ENCODE results near the gene SLC8A2. TPM values are rescaled to one million over a fixed set of nuclear protein-coding genes. Genes with fewer than 3 reads are reported as not detected.

Gene SLC8A2
- total RNA-seq, 1 experiment from 2014 or later, result 11.3 TPM

DNA sequence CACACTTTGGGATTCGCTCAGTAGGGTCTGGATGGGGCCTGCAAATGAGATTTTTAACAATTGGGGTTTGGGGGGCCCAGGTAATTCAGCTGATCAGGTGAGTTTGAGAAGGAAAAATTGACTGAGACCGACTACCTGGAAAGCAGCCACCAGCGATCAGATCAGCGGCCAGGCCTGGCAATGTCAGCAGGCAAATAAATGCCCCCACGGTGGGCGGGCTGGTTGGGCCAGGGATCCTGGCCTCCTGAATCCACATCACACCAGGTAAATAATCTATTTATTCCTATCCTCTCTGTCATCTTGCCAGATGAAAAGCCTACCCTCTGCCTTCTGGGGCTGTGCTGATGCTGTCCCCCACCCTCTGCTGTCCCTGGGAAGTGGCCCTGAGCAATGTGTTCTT lies 33.8 kb upstream of the SLC8A2 start:
- Mint-ChIP-seq H3K4me1 (peaks cover 3 to 16% of the 10 kb centered on the region in 2 experiments; a peak in 3 of 4 replicates), H3K27me3 (ENCODE audit: low read depth) (no peaks in the 10 kb centered on the region), H3K9me3 (no peaks in the 10 kb centered on the region), H3K27ac (peak overlapping the region in 1 of 3 experiments; percentile 57; a peak in 2 of 7 replicates), H3K4me3 (no peak overlapping the region; a peak in 1 of 5 replicates), H3K36me3 (ENCODE audit: insufficient read depth in 1 of 3, low read depth in 3 of 3) (peaks cover 0 to 16% (median 13%) of the 10 kb centered on the region in 3 experiments; a peak in 5 of 7 replicates)
- no peak overlapping the region for H2AK5ac ChIP-seq (ENCODE audit: insufficient read length, low read length)
- H4K8ac ChIP-seq (replicated peaks; ENCODE audit: insufficient read length, low read depth, low read length), result no peak overlapping the region
- no peak overlapping the region for H3K4me2 ChIP-seq (ENCODE audit: insufficient read depth, insufficient read length, low read length)
- no peak overlapping the region for H2BK120ac ChIP-seq (ENCODE audit: low read depth, low read length, poor library complexity, severe bottlenecking)
- H3K18ac ChIP-seq (ENCODE audit: insufficient read length, low read depth, low read length), result no peak overlapping the region
- no peak overlapping the region for H2BK5ac ChIP-seq (ENCODE audit: insufficient read length, low read length)
- H2BK15ac ChIP-seq (ENCODE audit: low read depth, low read length), result no peak overlapping the region
- H3K4me1 ChIP-seq (ENCODE audit: insufficient read depth, low read length), result no peaks in the 10 kb centered on the region; the same call in 1 of the 2 replicates
- no peak overlapping the region for H3K27ac ChIP-seq (ENCODE audit: insufficient read length, low read depth, low read length)
- H4K5ac ChIP-seq (ENCODE audit: insufficient read length, low read depth, low read length), result no peak overlapping the region
- H3K9me3 ChIP-seq (ENCODE audit: control insufficient read depth, low read depth, low read length), result no peaks in the 10 kb centered on the region
- peaks cover 5% of the 10 kb centered on the region for H3K79me1 ChIP-seq (ENCODE audit: insufficient read depth, low read depth, low read length, poor library complexity, severe bottlenecking)
- no peaks in the 10 kb centered on the region; the same call in 1 of the 2 replicates for H3K79me2 ChIP-seq (ENCODE audit: insufficient read depth, low read length)
- H3K14ac ChIP-seq (ENCODE audit: insufficient read depth, low read length), result no peak overlapping the region
- no peak overlapping the region for H3K9ac ChIP-seq (ENCODE audit: extremely low read depth, insufficient read length, low read length)
- H2AFZ ChIP-seq (ENCODE audit: low read length), result no peak overlapping the region
- DNase-seq, result no peak
- TF ChIP-seq, protein P1, sequence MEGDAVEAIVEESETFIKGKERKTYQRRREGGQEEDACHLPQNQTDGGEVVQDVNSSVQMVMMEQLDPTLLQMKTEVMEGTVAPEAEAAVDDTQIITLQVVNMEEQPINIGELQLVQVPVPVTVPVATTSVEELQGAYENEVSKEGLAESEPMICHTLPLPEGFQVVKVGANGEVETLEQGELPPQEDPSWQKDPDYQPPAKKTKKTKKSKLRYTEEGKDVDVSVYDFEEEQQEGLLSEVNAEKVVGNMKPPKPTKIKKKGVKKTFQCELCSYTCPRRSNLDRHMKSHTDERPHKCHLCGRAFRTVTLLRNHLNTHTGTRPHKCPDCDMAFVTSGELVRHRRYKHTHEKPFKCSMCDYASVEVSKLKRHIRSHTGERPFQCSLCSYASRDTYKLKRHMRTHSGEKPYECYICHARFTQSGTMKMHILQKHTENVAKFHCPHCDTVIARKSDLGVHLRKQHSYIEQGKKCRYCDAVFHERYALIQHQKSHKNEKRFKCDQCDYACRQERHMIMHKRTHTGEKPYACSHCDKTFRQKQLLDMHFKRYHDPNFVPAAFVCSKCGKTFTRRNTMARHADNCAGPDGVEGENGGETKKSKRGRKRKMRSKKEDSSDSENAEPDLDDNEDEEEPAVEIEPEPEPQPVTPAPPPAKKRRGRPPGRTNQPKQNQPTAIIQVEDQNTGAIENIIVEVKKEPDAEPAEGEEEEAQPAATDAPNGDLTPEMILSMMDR (conservative IDR thresholded peaks at IDR 0.05), result no peak
- no peak overlapping the region for H3K56ac ChIP-seq (ENCODE audit: insufficient read length, low read depth, low read length)
- no peaks in the 10 kb centered on the region for H3K27me3 ChIP-seq (ENCODE audit: insufficient read depth, low read length)
- no peak overlapping the region for H2BK20ac ChIP-seq (ENCODE audit: low read depth, low read length, poor library complexity, severe bottlenecking)
- H2BK12ac ChIP-seq (ENCODE audit: insufficient read length, low read depth, low read length), result no peak overlapping the region
- H3K4ac ChIP-seq (ENCODE audit: low read depth, low read length), result no peak overlapping the region
- no peaks in the 10 kb centered on the region for H3K23me2 ChIP-seq (ENCODE audit: insufficient read length, low read depth, low read length, poor library complexity, severe bottlenecking)
- H4K91ac ChIP-seq (ENCODE audit: insufficient read length, low read depth, low read length), result no peak overlapping the region
- no peak overlapping the region for H3T11ph ChIP-seq (ENCODE audit: low read length)
- no peaks in the 10 kb centered on the region for H4K20me1 ChIP-seq (ENCODE audit: control insufficient read depth, insufficient read depth, insufficient read length)
- H3K23ac ChIP-seq (ENCODE audit: insufficient read length, low read depth, low read length), result no peak overlapping the region
- no CpG with 5 or more reads among the region's 6 CpGs for WGBS (ENCODE audit: extremely low coverage, insufficient read length, low lambda C conversion rate)

Measured in H9 (cell line).